Measurements from ENCODE around the gene RAD51AP1.

- TF ChIP-seq, protein P1, sequence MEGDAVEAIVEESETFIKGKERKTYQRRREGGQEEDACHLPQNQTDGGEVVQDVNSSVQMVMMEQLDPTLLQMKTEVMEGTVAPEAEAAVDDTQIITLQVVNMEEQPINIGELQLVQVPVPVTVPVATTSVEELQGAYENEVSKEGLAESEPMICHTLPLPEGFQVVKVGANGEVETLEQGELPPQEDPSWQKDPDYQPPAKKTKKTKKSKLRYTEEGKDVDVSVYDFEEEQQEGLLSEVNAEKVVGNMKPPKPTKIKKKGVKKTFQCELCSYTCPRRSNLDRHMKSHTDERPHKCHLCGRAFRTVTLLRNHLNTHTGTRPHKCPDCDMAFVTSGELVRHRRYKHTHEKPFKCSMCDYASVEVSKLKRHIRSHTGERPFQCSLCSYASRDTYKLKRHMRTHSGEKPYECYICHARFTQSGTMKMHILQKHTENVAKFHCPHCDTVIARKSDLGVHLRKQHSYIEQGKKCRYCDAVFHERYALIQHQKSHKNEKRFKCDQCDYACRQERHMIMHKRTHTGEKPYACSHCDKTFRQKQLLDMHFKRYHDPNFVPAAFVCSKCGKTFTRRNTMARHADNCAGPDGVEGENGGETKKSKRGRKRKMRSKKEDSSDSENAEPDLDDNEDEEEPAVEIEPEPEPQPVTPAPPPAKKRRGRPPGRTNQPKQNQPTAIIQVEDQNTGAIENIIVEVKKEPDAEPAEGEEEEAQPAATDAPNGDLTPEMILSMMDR (IDR thresholded peaks at IDR 0.05) = no peak
- no peak for TF ChIP-seq POLR2A (IDR thresholded peaks at IDR 0.05)
Measured at GRCh38 chr12:4538207-4539160, at the start of gene RAD51AP1.
